Heart right ventricle (tissue), 16 donors: Measurements from ENCODE around the gene AQP1. TPM values are rescaled to one million over a fixed set of nuclear protein-coding genes. Genes with fewer than 3 reads are reported as not detected.
A peak's percentile ranks its signal among the peaks of the same experiment; 100 is the strongest.

Source experiments
- ATAC-seq, 8 donors: fragments of 200-7000 bp; cut with Tn5 transposase; one replicate each; pipeline ENCODE4 v1.9.1; 2020; ENCODE audit warnings: mild to moderate bottlenecking in 8 of 8, moderate library complexity in 8 of 8, moderate number of reproducible peaks in 1 of 8
- DNase-seq, 2 donors: peaks; one replicate each; pipeline ENCODE4 v3.0.0-alpha.2; 2020
- H3K27ac ChIP-seq, 10 donors: fragments of 200-600 bp; sonication (generic) in 2 of 10; one replicate each; pipeline versions ENCODE4 v1.5.0 to v1.8.0; 2020 to 2022; ENCODE audit warnings: mild to moderate bottlenecking in 3 of 10
- H3K27me3 ChIP-seq, 7 donors: fragments of 200-600 bp; one replicate each; pipeline ENCODE4 v1.8.0; 2021 to 2022; ENCODE audit warnings: mild to moderate bottlenecking in 2 of 7
- H3K36me3 ChIP-seq, 9 donors: fragments of 200-600 bp; sonication (generic) in 1 of 9; one replicate each; pipeline versions ENCODE4 v1.5.0 to v1.8.0; 2020 to 2022; ENCODE audit warnings: mild to moderate bottlenecking in 2 of 9
- H3K4me1 ChIP-seq, 9 donors: fragments of 200-600 bp; sonication (generic) in 1 of 9; one replicate each; pipeline versions ENCODE4 v1.5.0 to v1.8.0; 2020 to 2022; ENCODE audit warnings: mild to moderate bottlenecking in 4 of 9
- H3K4me3 ChIP-seq, 10 donors: fragments of 200-600 bp; sonication (generic) in 2 of 10; one replicate each; pipeline versions ENCODE4 v1.5.0 to v1.8.0; 2020 to 2022; ENCODE audit warnings: mild to moderate bottlenecking in 7 of 10, moderate library complexity in 2 of 10
- H3K9me3 ChIP-seq, 11 donors: fragments of 200-600 bp in 10 of 11; sonication (generic) in 2 of 11; one replicate each; pipeline versions ENCODE4 v1.5.0 to v1.8.0; 2013 to 2022; ENCODE audit warnings: mild to moderate bottlenecking in 2 of 11, control low read depth in 1 of 11, moderate library complexity in 1 of 11
- CTCF ChIP-seq, 9 donors: fragments of 200-600 bp; sonication (generic) in 2 of 9; IDR thresholded peaks; one replicate each; pipeline versions ENCODE4 v1.5.0 to v1.8.0; 2021 to 2022; ENCODE audit warnings: antibody characterized with exemption in 9 of 9, mild to moderate bottlenecking in 5 of 9, moderate library complexity in 1 of 9
- WGBS, 2 donors: extraction: QIAGEN DNeasy Blood & Tissue Kit; methylation state at CpG; one replicate each; pipeline ENCODE4 v1.1.7; 2013; ENCODE audit warnings: inconsistent platforms in 1 of 2; 5-methylcytosine and 5-hydroxymethylcytosine counted together
- intact Hi-C, 10 donors: fragments of 100-400 bp; cut with DNase I; formaldehyde crosslinking; loops; one replicate each; pipeline versions ENCODE4 v1.11.1 to v1.14.2; 2022
- polyA plus RNA-seq, 2 donors: library from polyadenylated mRNA; stranded (reverse); fragments of 200-250 nt; gene quantifications; one replicate each; pipeline ENCODE4 v1.2.3, GENCODE V29; 2013
- total RNA-seq, 10 donors: library from RNA; stranded (reverse); fragmentation: NEBNext Ultra II Directional in 3 of 10; extraction: Animal tissue kit (Norgen Biotek cat#: 25700) in 3 of 10; gene quantifications; one replicate each; pipeline versions ENCODE4 v1.2.1 to v1.2.4, GENCODE V29; 2021 to 2023
- donor health status: Arrhythmogenic right ventricular cardiomyopathy.
- donor health status: ischemic (EF 13 %, LVEDD 7.1; RV severe dilation, severe dysfunction).
- donor health status: healthy with polysubstance abuse.
- donor health status: DM: no; HTN: yes; CAD: no.
- donor health status: DM: no; HTN: no; CAD: no.
- donor health status: ischemic (EF 25% LVEDD 6.9; RV normal size, moderate dysfunction).
- donor health status: ischemic (EF 25% LVEDD 5.7; RV mildly dilated, moderate dysfunction).
- donor health status: healthy.
- donor health status: DM: yes; HTN: yes; CAD: no.
- donor health status: Ischemic cardiomyopathy.
- donor health status: ischemic (EF 35%, LVEDD 5.7; RV mildly dilated, moderate dysfunction).
- donor health status: nonischemic (EF 11% LVEDD 7.7; RV severe dilation, severe dysfunction).
- donor health status: DM: yes; HTN: yes; CAD: no.
- donor health status: PGD.
- donor health status: ischemic (EF 29% LVEDD 5.4; RV normal size, mild dysfunction).
- donor health status: nonischemic (EF 23%, LVEDD 6.1; RV moderate dilation, normal function).

AQP1 gene
- total and polyA plus RNA-seq, 12 donors = 101 to 274 (median 182) TPM

GRCh38 chr7:30911133-30911532 lies 520 bp upstream of the AQP1 start:
- Histone ChIP-seq H3K4me1 (peaks cover 42 to 96% (median 81%) of the 10 kb centered on the region in 9 donors), H3K4me3 (peak overlapping the region; percentile 30 to 70 (median 54)), H3K27me3 (no peaks in the 10 kb centered on the region), H3K36me3 (no peaks in the 10 kb centered on the region), H3K9me3 (no peaks in the 10 kb centered on the region), H3K27ac (peak overlapping the region in 9 of 10 donors; percentile 58 to 91 (median 85))
- ATAC-seq (peak in 1 of 8 donors; percentile 0), DNase-seq (peak in 1 of 2 donors; percentile 14)
- WGBS, 2 donors = 55 to 62% methylated on average over 11 of the region's 11 CpGs
- TF ChIP-seq CTCF (IDR thresholded peaks at IDR 0.05) = no peak
- intact Hi-C loops = loop anchor here in 3 of 10 donors (5.0 to 10.0 kb wide), 3 partner anchors 86 to 96 kb away; no protein-coding TSS in a partner anchor

- 55% methylated on average over 26 of the region's 26 CpGs for WGBS, 2 donors
- H3K4me1 ChIP-seq = peaks cover 40 to 96% (median 80%) of the 10 kb centered on the region in 9 donors
- peak overlapping the region; percentile 30 to 70 (median 54) for H3K4me3 ChIP-seq
- ATAC-seq = peak in 2 of 8 donors; percentile 4 to 12
- DNase-seq = peak in 1 of 2 donors; percentile 22
- H3K27me3 ChIP-seq = no peaks in the 10 kb centered on the region
- H3K36me3 ChIP-seq = no peaks in the 10 kb centered on the region
- H3K9me3 ChIP-seq = no peaks in the 10 kb centered on the region
- H3K27ac ChIP-seq = peak overlapping the region; percentile 69 to 91 (median 85)
- TF ChIP-seq CTCF (IDR thresholded peaks at IDR 0.05) = no peak
- intact Hi-C loops = loop anchor here in 3 of 10 donors (5.0 to 10.0 kb wide), 3 partner anchors 87 to 97 kb away; no protein-coding TSS in a partner anchor
These were observed 523 bp downstream of the AQP1 start for GRCh38 chr7:30912021-30912730.

- no peaks in the 10 kb centered on the region for H3K36me3 ChIP-seq
- intact Hi-C loops = loop anchor here in 3 of 10 donors (5.0 to 10.0 kb wide), 3 partner anchors 88 to 98 kb away; no protein-coding TSS in a partner anchor
- DNase-seq (no peak), ATAC-seq (no peak)
- H3K4me1 ChIP-seq = peaks cover 35 to 96% (median 77%) of the 10 kb centered on the region in 9 donors
- no peaks in the 10 kb centered on the region for H3K27me3 ChIP-seq
- no peak for TF ChIP-seq CTCF (IDR thresholded peaks at IDR 0.05)
- no peaks in the 10 kb centered on the region for H3K9me3 ChIP-seq
- H3K27ac ChIP-seq = peak overlapping the region; percentile 69 to 91 (median 85)
- peak overlapping the region; percentile 30 to 70 (median 54) for H3K4me3 ChIP-seq
- 38 to 40% methylated on average over 2 of the region's 2 CpGs for WGBS, 2 donors
These were observed 1.0 kb downstream of the AQP1 start for GRCh38 chr7:30912731-30912985.

GRCh38 chr7:30912986-30913811 lies 1.5 kb downstream of the AQP1 start:
- H3K4me1 ChIP-seq = peaks cover 29 to 96% (median 74%) of the 10 kb centered on the region in 9 donors

More at GRCh38 chr7:30912986-30913811, 1.5 kb downstream of the AQP1 start:
- no peaks in the 10 kb centered on the region for H3K36me3 ChIP-seq
- H3K27me3 ChIP-seq = no peaks in the 10 kb centered on the region
- WGBS, 2 donors = 42 to 47% methylated on average over 17 of the region's 17 CpGs
- no peaks in the 10 kb centered on the region for H3K9me3 ChIP-seq
- ATAC-seq (no peak), DNase-seq (peak in 1 of 2 donors; percentile 16)
- intact Hi-C loops = loop anchor here in 3 of 10 donors (5.0 to 10.0 kb wide), 3 partner anchors 88 to 98 kb away; no protein-coding TSS in a partner anchor
- H3K4me3 ChIP-seq = peak overlapping the region; percentile 30 to 70 (median 54)
- H3K27ac ChIP-seq = peak overlapping the region; percentile 69 to 91 (median 85)
- TF ChIP-seq CTCF (IDR thresholded peaks at IDR 0.05) = no peak
